Psoas muscle (tissue), 8 donors: ENCODE measurements around the gene GALNTL6. TPM values are rescaled to one million over a fixed set of nuclear protein-coding genes. Genes with fewer than 3 reads are reported as not detected.

Experiments
- ATAC-seq, 4 donors: fragments of 200-7000 bp; cut with Tn5 transposase; one replicate each; pipeline ENCODE4 v1.9.1; 2020; ENCODE audit warnings: moderate library complexity in 3 of 4, mild to moderate bottlenecking in 2 of 4
- DNase-seq, 2 donors: peaks; one replicate each; pipeline ENCODE4 v3.0.0-alpha.2; 2020
- H3K27ac ChIP-seq: fragments of 200-600 bp; one replicate; pipeline ENCODE4 v1.8.0; 2022
- H3K27me3 ChIP-seq, 3 donors: fragments of 200-600 bp in 1 of 3; one replicate each; pipeline versions ENCODE4 v1.6.1 to v1.8.0; 2013 to 2022; ENCODE audit warnings: low read length in 2 of 3, mild to moderate bottlenecking in 2 of 3, moderate library complexity in 1 of 3; ENCODE audit not compliant: insufficient read depth in 3 of 3
- H3K36me3 ChIP-seq, 2 donors: fragments of 200-600 bp in 1 of 2; one replicate each; pipeline versions ENCODE4 v1.6.1 to v1.8.0; 2013 to 2022; ENCODE audit warnings: low read depth in 1 of 2, mild to moderate bottlenecking in 1 of 2, moderate library complexity in 1 of 2; ENCODE audit not compliant: insufficient read depth in 1 of 2
- H3K4me1 ChIP-seq: fragments of 200-600 bp; one replicate; pipeline ENCODE4 v1.8.0; 2022
- H3K4me3 ChIP-seq: fragments of 200-600 bp; one replicate; pipeline ENCODE4 v1.8.0; 2022; ENCODE audit warnings: mild to moderate bottlenecking
- H3K9me3 ChIP-seq: fragments of 200-600 bp; one replicate; pipeline ENCODE4 v1.8.0; 2022
- WGBS, 3 donors: extraction: QIAGEN DNeasy Blood & Tissue Kit; methylation state at CpG; one replicate each; pipeline versions ENCODE4 v1.1.6 to v1.1.7; 2013; 5-methylcytosine and 5-hydroxymethylcytosine counted together
- intact Hi-C, 2 donors: fragments of 100-400 bp; cut with DNase I; formaldehyde crosslinking; loops; one replicate each; pipeline versions ENCODE4 v1.11.0 to v1.14.2; 2022
- polyA plus RNA-seq, 3 donors: library from polyadenylated mRNA; stranded (reverse); fragments of 200-250 nt; gene quantifications; one replicate each; pipeline ENCODE4 v1.2.3, GENCODE V29; 2013
- total RNA-seq, 4 donors: library from RNA; stranded (reverse); fragmentation: NEBNext Ultra II Directional in 2 of 4; extraction: Animal tissue kit (Norgen Biotek cat#: 25700) in 2 of 4; gene quantifications; one replicate each; pipeline versions ENCODE4 v1.2.1 to v1.2.4, GENCODE V29; 2021 to 2023
- TF ChIP-seq, protein P1 (sequence below): fragments of 200-600 bp; IDR thresholded peaks from one replicate; pipeline ENCODE4 v1.8.0; 2022; ENCODE audit warnings: antibody characterized with exemption
- donor health status: healthy with polysubstance abuse.
- donor health status: DM: no; HTN: no; CAD: no; lungs with moderate emphysema.
- donor health status: Bipolar disorder and iron deficiency.
- donor health status: healthy.
- donor health status: DM: yes; HTN: yes; CAD: no.
- donor health status: DM: no; HTN: no; CAD: no.
- donor health status: DM: no; HTN: no; CAD: no.
- donor health status: DM: yes; HTN: yes; CAD: no.

The GALNTL6 gene
- total and polyA plus RNA-seq, 7 donors = 0.01 to 0.91 (median 0.21) TPM; not detected in 3

DNA sequence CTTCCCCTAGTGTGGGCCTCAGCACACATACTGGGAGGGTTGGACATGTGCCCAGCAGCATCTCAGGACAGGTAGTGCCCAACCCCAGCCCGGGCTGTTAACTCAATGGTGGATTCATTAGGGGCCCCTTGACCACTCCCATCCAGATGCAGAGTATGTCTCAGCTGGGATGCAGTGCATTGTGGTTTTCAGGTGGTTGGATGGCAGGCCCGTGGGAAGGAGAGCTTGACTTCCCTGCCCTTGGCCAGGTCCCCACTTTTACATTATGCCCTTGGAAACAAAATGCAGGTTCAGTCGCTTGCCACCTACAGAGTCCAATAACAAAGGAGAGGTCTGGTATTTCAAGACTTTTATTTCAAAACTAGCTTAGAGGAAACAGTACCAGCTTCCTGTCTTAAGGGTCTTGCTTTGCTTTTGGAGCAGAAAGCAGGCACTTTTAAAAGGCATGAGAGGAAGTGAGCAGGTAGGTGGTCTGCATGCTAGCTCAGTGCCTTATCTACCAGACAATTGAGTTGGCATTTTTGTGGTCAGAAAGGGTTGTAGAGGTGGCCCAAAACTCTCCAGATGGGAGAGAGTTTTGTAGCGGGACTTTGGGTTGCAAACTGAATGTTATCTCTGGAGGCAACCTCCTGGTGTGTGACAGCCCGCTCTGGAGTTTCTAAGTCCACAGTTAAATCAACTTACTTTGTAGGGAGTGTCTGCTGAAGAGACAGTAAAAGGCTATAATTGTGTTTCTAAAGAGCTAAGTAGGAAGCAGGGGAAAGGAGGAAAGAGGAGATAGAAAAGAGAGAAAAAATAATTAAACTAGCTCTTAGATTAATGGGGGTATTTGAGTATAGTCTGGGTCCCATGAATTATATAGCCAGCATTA, 171.0 kb downstream of the GALNTL6 start:
- no peak overlapping the region for H3K4me3 ChIP-seq
- no peak for ATAC-seq
- no peak for DNase-seq
- no peak overlapping the region for H3K27ac ChIP-seq
- H3K9me3 ChIP-seq = no peaks in the 10 kb centered on the region
- H3K27me3 ChIP-seq = no peaks in the 10 kb centered on the region
- H3K36me3 ChIP-seq = no peaks in the 10 kb centered on the region
- no peaks in the 10 kb centered on the region for H3K4me1 ChIP-seq
- TF ChIP-seq, protein P1, sequence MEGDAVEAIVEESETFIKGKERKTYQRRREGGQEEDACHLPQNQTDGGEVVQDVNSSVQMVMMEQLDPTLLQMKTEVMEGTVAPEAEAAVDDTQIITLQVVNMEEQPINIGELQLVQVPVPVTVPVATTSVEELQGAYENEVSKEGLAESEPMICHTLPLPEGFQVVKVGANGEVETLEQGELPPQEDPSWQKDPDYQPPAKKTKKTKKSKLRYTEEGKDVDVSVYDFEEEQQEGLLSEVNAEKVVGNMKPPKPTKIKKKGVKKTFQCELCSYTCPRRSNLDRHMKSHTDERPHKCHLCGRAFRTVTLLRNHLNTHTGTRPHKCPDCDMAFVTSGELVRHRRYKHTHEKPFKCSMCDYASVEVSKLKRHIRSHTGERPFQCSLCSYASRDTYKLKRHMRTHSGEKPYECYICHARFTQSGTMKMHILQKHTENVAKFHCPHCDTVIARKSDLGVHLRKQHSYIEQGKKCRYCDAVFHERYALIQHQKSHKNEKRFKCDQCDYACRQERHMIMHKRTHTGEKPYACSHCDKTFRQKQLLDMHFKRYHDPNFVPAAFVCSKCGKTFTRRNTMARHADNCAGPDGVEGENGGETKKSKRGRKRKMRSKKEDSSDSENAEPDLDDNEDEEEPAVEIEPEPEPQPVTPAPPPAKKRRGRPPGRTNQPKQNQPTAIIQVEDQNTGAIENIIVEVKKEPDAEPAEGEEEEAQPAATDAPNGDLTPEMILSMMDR = no peak
- WGBS, 3 donors = 81 to 88% (median 87%) methylated on average over 5 of the region's 5 CpGs
- intact Hi-C loops = no loop called here

DNA sequence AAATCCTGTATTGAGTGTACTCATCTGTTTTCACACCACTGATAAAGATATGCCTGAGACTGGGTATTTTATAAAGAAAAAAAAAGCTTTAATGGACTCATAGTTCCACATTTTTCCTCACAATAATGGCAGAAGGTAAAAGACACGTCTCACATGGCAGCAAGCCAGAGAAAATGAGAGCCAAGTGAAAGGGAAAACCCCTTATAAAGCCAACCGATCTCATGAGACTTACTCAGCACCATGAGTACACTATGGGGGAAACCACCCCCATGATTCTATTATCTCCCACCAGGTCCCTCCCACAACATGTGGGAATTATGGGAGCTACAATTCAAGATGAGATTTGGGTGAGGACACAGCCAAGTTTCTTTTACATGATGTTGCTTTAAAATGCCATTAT, 171.9 kb downstream of the GALNTL6 start:
- Histone ChIP-seq H3K9me3 (no peaks in the 10 kb centered on the region), H3K27ac (no peak overlapping the region), H3K27me3 (no peaks in the 10 kb centered on the region), H3K4me3 (no peak overlapping the region), H3K4me1 (no peaks in the 10 kb centered on the region), H3K36me3 (no peaks in the 10 kb centered on the region)
- intact Hi-C loops = no loop called here
- no peak for DNase-seq
- WGBS, 3 donors = 25 to 33% (median 26%) methylated on average over 2 of the region's 2 CpGs
- TF ChIP-seq, protein P1 = no peak
- no peak for ATAC-seq

DNA sequence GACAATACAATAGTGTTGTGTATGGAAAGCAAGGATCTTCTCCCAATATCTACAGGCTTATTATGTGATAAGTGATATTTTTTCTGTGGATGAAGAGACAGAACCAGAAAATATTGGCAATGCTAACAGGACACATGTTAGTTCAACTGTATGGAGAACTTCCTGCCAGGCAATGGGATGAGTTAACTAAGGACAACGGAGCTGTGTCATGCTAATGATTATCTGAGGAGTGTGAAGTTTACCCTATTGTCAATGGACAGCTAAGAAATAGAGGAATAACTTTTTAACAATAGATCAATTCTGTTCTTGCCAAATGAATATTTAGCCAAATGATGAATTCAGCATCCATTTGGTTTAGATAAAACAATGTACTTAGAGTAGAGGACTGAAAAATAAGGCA, 180.0 kb downstream of the GALNTL6 start:
- 19 to 32% (median 29%) methylated on average over 1 of the region's 1 CpG for WGBS, 3 donors
- no peak for ATAC-seq
- intact Hi-C loops = no loop called here

DNA sequence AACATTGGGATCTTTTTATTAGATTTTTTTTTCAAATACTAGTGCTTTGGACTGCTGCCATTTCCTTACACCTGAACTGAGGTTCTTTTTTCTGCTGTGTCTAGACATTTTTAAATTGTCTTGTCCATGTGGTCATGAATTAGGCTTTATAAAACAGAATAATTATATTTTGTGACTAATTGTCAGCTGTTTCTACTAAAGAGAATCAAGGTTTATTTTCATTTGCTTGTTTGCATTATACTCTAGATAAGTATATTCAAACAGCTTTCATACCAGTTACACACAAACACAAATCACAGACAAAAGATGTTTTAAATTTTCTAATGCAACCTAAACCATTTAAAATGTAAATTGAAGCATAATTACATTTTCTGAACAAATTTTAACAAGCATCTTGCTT, 194.7 kb downstream of the GALNTL6 start:
- H3K4me3 ChIP-seq = no peak overlapping the region
- DNase-seq = no peak
- no peaks in the 10 kb centered on the region for H3K36me3 ChIP-seq
- H3K4me1 ChIP-seq = no peaks in the 10 kb centered on the region
- ATAC-seq = no peak
- H3K27ac ChIP-seq = no peak overlapping the region
- intact Hi-C loops = no loop called here
- no peaks in the 10 kb centered on the region for H3K9me3 ChIP-seq
- TF ChIP-seq, protein P1 = no peak
- no peaks in the 10 kb centered on the region for H3K27me3 ChIP-seq

More for the DNA sequence above, 180.0 kb downstream of the GALNTL6 start:
- Histone ChIP-seq H3K36me3 (no peaks in the 10 kb centered on the region), H3K9me3 (no peaks in the 10 kb centered on the region), H3K27ac (no peak overlapping the region), H3K4me3 (no peak overlapping the region), H3K27me3 (no peaks in the 10 kb centered on the region), H3K4me1 (no peaks in the 10 kb centered on the region)
- no peak for DNase-seq
- TF ChIP-seq, protein P1 = no peak
